ENCODE data around the gene MIDN. TPM values are rescaled to one million over a fixed set of nuclear protein-coding genes. Genes with fewer than 3 reads are reported as not detected.

The MIDN gene
- polyA plus RNA-seq, 1 donor: 41.7 TPM

GRCh38 chr19:1258707-1259205 is 10.4 kb downstream of the MIDN start:
- DNase-seq (ENCODE audit: low read depth): no peak

- DNase-seq (ENCODE audit: low read depth): no peak
Measured at GRCh38 chr19:1259206-1259875, 11.0 kb downstream of the MIDN start.

GRCh38 chr19:1259876-1260748 is 11.7 kb downstream of the MIDN start:
- no peak for DNase-seq (ENCODE audit: low read depth)

- DNase-seq (ENCODE audit: low read depth): peak; percentile 92
Measured at GRCh38 chr19:1260749-1261537, 12.6 kb downstream of the MIDN start.

GRCh38 chr19:1261538-1261797 is 13.1 kb downstream of the MIDN start:
- DNase-seq (ENCODE audit: low read depth): no peak

- DNase-seq (ENCODE audit: low read depth): no peak
Measured at GRCh38 chr19:1261798-1262622, 13.6 kb downstream of the MIDN start.

GRCh38 chr19:1262623-1263123 is 14.3 kb downstream of the MIDN start:
- DNase-seq (ENCODE audit: low read depth): no peak

GRCh38 chr19:1263188-1263587 is 14.8 kb downstream of the MIDN start:
- no peak for DNase-seq (ENCODE audit: low read depth)

DNA sequence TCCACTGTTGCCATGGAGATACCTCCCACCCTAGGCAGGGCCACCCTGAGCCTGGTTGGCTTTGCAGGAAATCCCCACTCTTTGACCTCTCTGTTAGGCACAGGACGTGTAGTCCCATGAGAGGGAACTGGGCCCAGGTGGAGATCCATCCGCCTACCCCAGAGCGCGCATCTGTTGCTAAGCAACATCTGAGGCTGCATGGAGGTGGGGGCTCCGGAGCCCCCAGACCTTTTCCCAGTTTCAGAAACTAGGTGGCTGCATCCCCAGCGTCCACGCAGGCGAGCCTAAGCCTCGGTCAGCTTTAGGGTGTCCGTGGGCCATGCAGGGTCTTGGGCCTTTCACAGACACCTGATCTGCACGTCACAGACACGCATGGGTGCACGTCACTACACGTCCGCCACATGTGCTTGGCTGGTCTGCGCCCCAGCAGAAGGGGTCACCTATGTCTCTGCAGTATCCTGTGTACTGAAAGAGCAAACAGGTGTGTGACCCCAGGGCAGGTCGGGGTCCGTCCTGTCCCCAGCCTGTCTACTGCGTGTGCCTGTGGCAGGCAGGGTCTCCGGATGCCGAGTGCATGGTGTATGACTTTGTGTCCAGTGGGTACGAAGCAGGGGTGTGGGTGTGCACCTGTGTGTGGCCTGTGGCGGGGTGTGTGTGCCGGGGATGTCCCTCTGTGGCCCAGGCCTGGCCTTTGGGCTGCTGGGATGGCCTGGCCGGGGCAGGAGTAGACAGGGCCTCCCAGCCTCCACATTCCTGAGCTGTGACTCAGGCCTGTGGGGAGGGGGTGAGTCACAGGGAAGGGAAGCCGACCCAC is 16.6 kb downstream of the MIDN start:
- DNase-seq (ENCODE audit: low read depth): no peak

DNA sequence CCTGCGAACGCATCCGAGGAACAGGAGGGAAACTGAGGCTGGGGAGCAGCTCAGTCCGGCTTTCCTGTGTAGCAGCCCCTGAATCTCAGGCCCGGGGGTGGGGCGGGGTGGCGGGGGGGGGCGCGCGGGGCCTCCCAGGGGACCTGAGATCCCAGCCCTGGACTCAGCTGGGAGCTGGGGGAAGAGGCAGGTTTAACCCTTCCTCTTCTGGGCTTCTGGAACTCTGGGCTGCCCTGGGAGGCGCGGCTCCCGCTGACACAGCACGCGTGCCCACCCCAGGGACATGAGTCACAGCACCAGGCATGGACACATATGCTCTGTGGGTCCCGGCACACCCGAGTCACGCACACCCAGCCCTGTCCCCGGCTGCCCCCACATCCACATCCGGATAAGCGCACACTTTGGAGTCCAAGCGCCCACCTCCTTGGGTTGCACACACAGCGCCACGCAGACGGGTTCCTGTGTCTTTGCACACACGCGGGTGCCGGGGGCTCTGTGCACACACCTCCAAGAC is 17.3 kb downstream of the MIDN start:
- DNase-seq (ENCODE audit: low read depth): no peak

- no peak for DNase-seq (ENCODE audit: low read depth)
Measured at GRCh38 chr19:1266129-1266915, 17.9 kb downstream of the MIDN start.

- no peak for DNase-seq (ENCODE audit: low read depth)
Measured at GRCh38 chr19:1266916-1267476, 18.6 kb downstream of the MIDN start.

DNA sequence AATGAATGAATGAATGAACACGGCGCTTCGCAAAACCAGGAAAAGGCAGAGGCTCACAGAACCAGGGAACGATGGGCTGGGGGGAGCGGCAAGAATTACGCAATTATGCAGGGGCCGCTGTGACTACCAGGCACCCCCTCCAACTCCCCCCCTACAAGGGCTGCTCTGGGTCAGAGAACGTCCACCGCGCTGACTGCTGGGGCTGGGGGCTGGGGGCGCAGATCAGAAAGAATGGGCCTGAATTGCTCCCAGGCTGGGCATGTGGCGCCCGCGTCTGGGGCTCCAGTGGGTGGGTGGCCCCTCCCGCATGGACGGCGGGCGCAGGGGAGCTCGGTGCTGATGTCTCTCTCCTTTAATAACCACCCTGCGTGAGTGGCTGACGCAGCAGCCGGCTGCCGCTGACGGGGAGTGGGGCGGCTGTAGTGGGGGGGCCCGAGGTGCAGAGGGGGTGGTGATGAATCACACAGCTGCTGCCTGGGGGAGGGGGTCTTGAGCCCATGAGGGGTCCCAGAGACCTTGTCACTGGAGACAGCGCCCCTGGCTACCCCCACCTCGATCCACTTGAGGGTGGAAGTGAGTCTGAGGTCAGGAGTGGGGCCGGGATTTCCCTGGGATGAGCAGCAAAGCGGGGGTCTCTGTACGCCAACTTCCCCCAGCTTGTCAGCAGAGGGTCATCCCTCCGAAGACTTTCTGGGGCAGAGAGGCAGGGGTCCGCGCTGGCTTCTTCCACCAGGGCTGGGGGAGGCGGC is 19.3 kb downstream of the MIDN start:
- no peak for DNase-seq (ENCODE audit: low read depth)

- DNase-seq (ENCODE audit: low read depth): no peak
Measured at GRCh38 chr19:1268226-1269064, 20.1 kb downstream of the MIDN start.

- peak; percentile 93 for DNase-seq (ENCODE audit: low read depth)
Measured at GRCh38 chr19:1269065-1269477, 20.7 kb downstream of the MIDN start, which contains the start of gene CIRBP. Gene CIRBP (plus strand): TSS chr19:1269332. CDS start chr19:1270934, 1,602 bp downstream.

- peak; percentile 60 for DNase-seq (ENCODE audit: low read depth)
Measured at GRCh38 chr19:1269478-1270212, 21.3 kb downstream of the MIDN start.

Data from forelimb muscle (tissue), 1 donor.